AG08396 (cell line): Measurements from ENCODE around the gene TTC17.
"Not testable (repeated sequence)": the region's sequence is repeated elsewhere in the genome, so short reads cannot be mapped to it uniquely, and the experiment has no call there.

Experiments used
- DNase-seq: peaks from one replicate; pipeline ENCODE4 v3.0.0; 2012; ENCODE audit warnings: low spot score, mixed read lengths

Gene TTC17

DNA sequence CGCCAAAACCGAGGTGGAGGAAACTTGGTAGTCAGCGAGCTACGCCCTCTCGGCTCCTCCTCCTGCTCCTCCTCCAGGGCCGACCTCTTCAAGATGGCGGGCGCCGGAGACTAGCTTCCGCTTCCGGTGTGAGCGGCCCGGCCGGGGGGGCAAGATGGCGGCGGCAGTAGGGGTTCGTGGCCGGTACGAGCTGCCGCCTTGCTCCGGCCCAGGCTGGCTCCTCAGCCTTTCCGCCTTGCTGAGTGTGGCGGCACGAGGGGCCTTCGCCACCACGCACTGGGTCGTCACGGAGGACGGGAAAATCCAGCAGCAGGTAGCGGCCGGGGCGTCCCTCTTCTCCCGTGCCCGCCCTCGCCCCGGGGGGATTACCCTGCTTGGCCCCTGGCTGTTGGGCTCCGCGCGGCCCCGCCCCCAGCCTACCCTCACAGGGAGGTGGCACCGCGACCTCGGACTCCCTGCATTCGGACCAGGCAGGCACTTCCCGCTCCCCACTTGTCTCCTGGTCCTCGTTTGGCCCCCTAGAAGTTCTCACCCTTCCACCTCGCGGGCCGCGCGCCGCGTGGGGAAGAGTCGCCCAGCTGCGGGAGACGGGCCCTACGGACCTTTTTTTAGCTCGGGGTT, at the start of gene TTC17:
Gene TTC17 (plus strand): TSS at position 120 of the 621 bp plus-strand sequence. CDS start 35 bp downstream, at position 155.
- peak; percentile 94 for DNase-seq

- DNase-seq: peak; percentile 89
Measured at GRCh38 chr11:43311791-43312607, 46.7 kb upstream of the TTC17 start, which contains the start of gene API5. TSS of gene API5 (plus strand) at chr11:43311996. CDS start at chr11:43312128, 132 bp downstream.

DNA sequence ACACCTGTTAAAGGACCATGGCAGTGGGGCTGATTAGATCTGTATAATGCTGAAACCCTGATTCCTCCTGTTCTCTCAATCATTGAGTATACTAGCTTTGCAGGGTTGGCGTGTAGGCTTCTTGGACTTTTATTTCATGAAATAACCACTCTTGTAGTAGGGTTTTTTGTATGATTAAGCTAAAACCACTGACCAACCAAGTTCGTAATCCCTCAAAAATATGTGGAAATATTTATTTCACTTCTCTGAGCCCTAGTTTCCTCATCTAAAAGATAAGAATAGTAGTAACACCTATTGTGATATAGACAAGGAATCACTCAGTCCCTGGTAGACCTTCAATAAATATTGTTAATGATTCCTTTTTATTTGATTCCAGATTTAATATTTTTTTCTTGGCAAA, 42.8 kb upstream of the TTC17 start:
- no peak for DNase-seq

GRCh38 chr11:43316451-43316850, 42.3 kb upstream of the TTC17 start:
- peak; percentile 6 for DNase-seq

DNA sequence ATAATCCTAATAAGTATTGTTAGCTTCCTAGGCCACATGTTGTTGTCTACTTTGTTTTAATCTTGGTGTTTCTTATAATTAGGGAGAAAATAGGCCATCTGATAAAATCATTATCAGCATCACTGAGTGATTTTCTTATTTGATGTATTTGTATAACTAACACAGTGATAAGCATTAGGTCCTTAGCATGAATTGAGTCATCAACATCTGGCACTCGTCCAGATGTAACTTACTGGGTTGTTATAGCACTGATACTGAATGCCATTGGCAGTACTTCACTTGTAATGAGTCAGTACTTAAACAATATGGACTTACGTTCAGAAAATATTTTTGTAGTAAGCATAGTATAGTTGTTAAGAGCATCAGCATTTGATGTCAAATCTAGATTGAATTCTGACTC, 30.7 kb upstream of the TTC17 start:
- DNase-seq: peak; percentile 42

DNA sequence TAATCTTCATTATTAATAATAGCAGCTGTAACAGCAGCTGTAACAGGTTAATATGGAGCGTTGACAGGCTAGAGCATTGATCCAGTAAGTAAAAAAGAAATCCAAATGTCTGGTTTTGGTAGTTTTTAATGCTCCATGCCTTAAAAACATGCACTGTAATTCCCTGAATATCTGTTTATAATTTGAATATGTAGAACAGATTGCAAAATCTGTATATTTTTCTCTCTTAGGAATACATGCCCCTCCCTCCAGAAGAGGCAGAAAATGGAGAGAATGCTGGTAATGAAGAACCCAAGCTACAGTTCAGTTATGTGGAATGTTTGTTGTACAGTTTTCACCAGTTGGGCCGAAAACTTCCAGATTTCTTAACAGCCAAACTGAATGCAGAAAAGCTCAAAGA, 30.2 kb upstream of the TTC17 start:
- no peak for DNase-seq

- DNase-seq: no peak
Measured at GRCh38 chr11:43341159-43341558, 17.6 kb upstream of the TTC17 start.

GRCh38 chr11:43351426-43351825, 7.3 kb upstream of the TTC17 start:
- DNase-seq: not testable (repeated sequence)

DNA sequence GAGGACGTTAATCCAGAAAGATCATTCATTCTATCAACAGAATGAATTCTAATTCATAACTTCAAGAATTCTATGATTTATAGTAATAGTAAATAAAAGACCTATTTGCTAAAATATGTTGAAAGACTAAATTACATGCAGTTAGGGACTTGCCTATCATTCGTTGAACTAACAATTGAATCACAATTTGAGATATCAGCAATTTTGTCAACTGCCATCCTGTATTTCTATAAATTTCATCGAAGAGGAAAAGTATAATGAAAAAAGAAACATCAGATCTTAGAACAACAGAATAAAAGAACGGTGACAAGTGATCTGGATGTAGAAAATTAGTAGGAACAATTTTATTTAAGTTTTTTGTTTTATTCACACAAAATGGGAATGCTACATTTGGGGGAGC, 4.4 kb upstream of the TTC17 start:
- DNase-seq: no peak

DNA sequence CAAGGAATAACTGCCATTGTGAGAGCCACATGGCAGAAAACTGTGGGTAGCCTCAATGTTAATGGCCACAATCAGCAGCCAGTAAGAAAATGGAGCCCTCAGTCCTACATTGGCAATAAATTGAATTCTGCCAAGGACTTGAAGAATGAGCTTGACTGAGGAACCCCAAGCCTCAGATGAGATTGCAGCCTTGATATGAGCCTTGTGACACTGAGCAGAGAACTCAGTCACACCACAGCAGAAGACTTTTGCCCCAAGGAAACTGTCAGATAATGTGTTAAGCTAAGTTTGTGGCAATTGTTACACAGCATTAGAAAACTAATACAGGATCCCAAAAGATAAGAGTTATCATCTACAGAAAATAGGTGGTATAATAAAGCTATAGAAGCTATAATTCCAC, 2.4 kb upstream of the TTC17 start:
- no peak for DNase-seq

- DNase-seq: no peak
Measured at GRCh38 chr11:43358279-43358800, 380 bp upstream of the TTC17 start.

- DNase-seq: peak; percentile 38
Measured at GRCh38 chr11:43359422-43359818, 700 bp downstream of the TTC17 start.

DNA sequence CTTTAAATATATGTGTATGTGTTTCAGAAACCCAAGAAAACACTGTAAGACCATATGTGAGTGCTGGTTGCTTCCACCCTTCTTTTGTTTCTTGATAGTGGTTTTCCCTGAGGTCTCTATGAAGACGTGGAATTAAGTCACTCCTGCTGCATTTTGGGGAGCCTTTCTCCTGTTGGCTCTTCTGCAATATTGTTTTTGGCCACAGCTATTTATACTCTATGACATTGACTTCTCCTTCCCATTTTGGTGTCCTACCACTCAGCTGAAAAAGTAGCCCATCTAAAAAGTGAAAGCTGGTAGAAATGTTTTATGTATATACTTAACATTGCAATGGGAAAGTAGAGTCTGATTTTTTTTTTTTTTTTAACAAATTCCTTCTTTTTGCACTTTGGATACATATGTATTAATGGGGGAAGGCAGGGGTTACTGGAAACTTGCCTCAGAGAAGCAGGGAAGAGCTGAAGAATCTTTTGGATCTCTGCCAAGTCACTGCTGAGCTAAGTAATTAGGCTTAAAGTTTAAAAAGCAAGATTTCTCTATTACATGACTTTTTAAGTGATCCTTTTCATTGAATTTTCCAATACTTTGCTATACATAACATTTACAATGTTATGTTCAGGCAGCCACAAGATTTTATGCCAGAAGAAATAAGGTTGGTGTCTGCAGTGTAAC, 1.8 kb downstream of the TTC17 start:
- no peak for DNase-seq

- DNase-seq: peak; percentile 53
Measured at GRCh38 chr11:43366677-43367076, 8.0 kb downstream of the TTC17 start.

- DNase-seq: no peak
Measured at GRCh38 chr11:43367382-43368178, 8.9 kb downstream of the TTC17 start.

GRCh38 chr11:43376065-43376464, 17.3 kb downstream of the TTC17 start:
- no peak for DNase-seq

DNA sequence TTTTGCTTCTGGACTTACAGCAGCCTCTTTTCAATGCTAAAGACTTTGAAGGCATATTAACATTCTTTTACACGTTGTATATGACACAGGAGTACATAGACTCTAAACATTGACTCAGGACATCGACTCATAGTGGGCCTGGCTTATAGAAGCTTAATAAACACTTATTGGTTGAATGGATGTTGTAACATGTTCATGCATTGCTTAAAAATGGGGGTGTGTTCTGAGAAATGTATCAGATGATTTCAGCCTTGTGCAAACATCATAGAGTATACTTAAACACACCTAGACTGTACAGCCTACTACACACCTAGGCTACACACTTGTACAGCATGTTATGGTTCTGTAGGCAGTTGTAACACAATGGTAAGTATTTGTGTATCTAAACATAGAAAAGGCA, 17.9 kb downstream of the TTC17 start:
- DNase-seq: peak; percentile 50

DNA sequence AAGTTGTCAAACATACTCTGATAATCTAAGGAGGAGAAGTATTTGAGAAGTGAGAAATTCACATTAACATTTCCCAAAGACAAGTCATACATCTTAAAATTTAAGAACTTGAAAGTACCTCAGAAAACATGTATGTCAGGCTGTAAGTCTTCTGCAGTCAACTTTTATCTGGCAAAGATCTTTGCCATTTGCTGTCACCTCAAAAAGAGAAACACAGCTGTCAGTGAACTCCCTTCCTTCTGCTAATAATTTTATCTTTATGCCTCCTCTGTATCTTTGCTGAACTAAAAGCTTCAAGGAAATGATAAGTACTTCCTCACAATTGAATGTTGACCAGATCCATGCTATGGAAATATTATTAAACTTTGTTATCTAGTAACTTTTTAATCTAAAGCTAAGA, 18.7 kb downstream of the TTC17 start:
- DNase-seq: no peak

DNA sequence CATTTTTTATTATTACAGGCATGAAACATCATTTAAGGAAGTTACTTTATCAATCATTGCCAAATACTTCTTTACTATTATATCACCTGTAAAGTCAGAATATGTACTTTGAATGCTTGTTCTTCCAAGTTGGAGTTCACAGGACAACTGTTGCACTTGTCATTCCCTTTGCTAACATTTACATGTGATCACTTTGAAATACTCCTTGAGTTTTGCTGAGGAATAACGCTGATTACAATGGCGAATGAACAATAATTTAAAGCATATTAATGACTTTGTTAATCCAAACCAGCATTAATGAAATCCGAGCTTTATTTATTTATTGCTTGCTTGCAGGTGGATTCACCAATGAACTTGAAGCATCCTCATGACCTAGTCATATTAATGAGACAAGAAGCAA, 20.2 kb downstream of the TTC17 start:
- no peak for DNase-seq

- no peak for DNase-seq
Measured at GRCh38 chr11:43381802-43382201, 23.1 kb downstream of the TTC17 start.

DNA sequence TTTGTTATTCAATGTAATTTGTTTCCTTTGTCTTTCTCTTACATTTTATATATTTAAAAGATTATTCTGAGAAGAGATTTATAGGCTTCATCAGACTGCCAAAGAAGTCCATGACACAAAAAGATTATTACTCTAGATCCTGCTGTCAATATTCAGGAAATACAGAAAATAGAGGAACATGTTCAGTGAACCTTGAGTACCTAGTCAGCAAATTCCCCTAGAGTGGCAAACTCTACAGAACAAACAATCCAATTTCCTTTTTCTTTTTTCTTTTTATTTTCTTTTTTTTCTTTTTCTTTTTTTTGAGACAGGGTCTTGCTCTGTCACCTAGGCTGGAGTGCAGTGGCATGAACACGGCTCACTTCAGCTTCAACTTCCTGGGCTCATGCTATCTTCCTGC, 23.9 kb downstream of the TTC17 start:
- no peak for DNase-seq

GRCh38 chr11:43384393-43384792, 25.7 kb downstream of the TTC17 start:
- no peak for DNase-seq
